ENCODE results near the gene TAPT1. TPM values are rescaled to one million over a fixed set of nuclear protein-coding genes. Genes with fewer than 3 reads are reported as not detected.

Gene TAPT1
- total RNA-seq, 1 experiment from 2014 or later = 11.1 TPM

- H3K4me1 Mint-ChIP-seq = peaks cover 11 to 20% of the 10 kb centered on the region in 2 experiments
- H2BK5ac ChIP-seq (ENCODE audit: insufficient read length, low read length) = no peak overlapping the region
- H3K27ac Mint-ChIP-seq = no peak overlapping the region; a peak in 1 of 7 replicates
These were observed 71.8 kb downstream of the TAPT1 start for GRCh38 chr4:16154451-16154850.

More at GRCh38 chr4:16154451-16154850, 71.8 kb downstream of the TAPT1 start:
- H3K4me3 Mint-ChIP-seq = no peak overlapping the region
- no peak overlapping the region for H3K23ac ChIP-seq (ENCODE audit: insufficient read length, low read depth, low read length)
- no peaks in the 10 kb centered on the region for H3K79me2 ChIP-seq (ENCODE audit: insufficient read depth, low read length)
- H3K14ac ChIP-seq (ENCODE audit: insufficient read depth, low read length) = no peak overlapping the region
- WGBS (ENCODE audit: extremely low coverage, insufficient read length, low lambda C conversion rate) = no CpG with 5 or more reads among the region's 3 CpGs
- no peaks in the 10 kb centered on the region for H3K27me3 ChIP-seq (ENCODE audit: insufficient read depth, low read length)
- no peak overlapping the region for H3K4me2 ChIP-seq (ENCODE audit: insufficient read depth, insufficient read length, low read length)
- no peak overlapping the region for H3K18ac ChIP-seq (ENCODE audit: insufficient read length, low read depth, low read length)
- H4K91ac ChIP-seq (ENCODE audit: insufficient read length, low read depth, low read length) = no peak overlapping the region
- TF ChIP-seq CTCF (conservative IDR thresholded peaks at IDR 0.05) = no peak
- H2BK12ac ChIP-seq (ENCODE audit: insufficient read length, low read depth, low read length) = no peak overlapping the region
- H3K36me3 Mint-ChIP-seq (ENCODE audit: insufficient read depth in 1 of 3, low read depth in 3 of 3) = no peaks in the 10 kb centered on the region
- DNase-seq = no peak
- H3K27ac ChIP-seq (ENCODE audit: insufficient read length, low read depth, low read length) = no peak overlapping the region
- no peak overlapping the region for H3K56ac ChIP-seq (ENCODE audit: insufficient read length, low read depth, low read length)
- H4K8ac ChIP-seq (replicated peaks; ENCODE audit: insufficient read length, low read depth, low read length) = no peak overlapping the region
- no peak overlapping the region for H2BK20ac ChIP-seq (ENCODE audit: low read depth, low read length, poor library complexity, severe bottlenecking)
- H4K20me1 ChIP-seq (ENCODE audit: control insufficient read depth, insufficient read depth, insufficient read length) = no peaks in the 10 kb centered on the region
- H3K4me1 ChIP-seq (ENCODE audit: insufficient read depth, low read length) = no peaks in the 10 kb centered on the region
- H3T11ph ChIP-seq (ENCODE audit: low read length) = no peak overlapping the region
- no peaks in the 10 kb centered on the region for H3K23me2 ChIP-seq (ENCODE audit: insufficient read length, low read depth, low read length, poor library complexity, severe bottlenecking)
- no peaks in the 10 kb centered on the region for H3K9me3 ChIP-seq (ENCODE audit: control insufficient read depth, low read depth, low read length)
- no peak overlapping the region for H4K5ac ChIP-seq (ENCODE audit: insufficient read length, low read depth, low read length)
- no peak overlapping the region for H2BK15ac ChIP-seq (ENCODE audit: low read depth, low read length)
- H3K27me3 Mint-ChIP-seq (ENCODE audit: low read depth) = peaks cover 3% of the 10 kb centered on the region
- no peak overlapping the region for H3K4ac ChIP-seq (ENCODE audit: low read depth, low read length)
- no peaks in the 10 kb centered on the region for H3K9me3 Mint-ChIP-seq
- no peak overlapping the region for H2AK5ac ChIP-seq (ENCODE audit: insufficient read length, low read length)
- H3K79me1 ChIP-seq (ENCODE audit: insufficient read depth, low read depth, low read length, poor library complexity, severe bottlenecking) = no peaks in the 10 kb centered on the region
- H3K9ac ChIP-seq (ENCODE audit: extremely low read depth, insufficient read length, low read length) = no peak overlapping the region
- no peak overlapping the region for H2BK120ac ChIP-seq (ENCODE audit: low read depth, low read length, poor library complexity, severe bottlenecking)
- H2AFZ ChIP-seq (ENCODE audit: low read length) = no peak overlapping the region
